NCI-H128 (cell line): Measurements from ENCODE around the gene GLIS2.
A peak's percentile ranks its signal among the peaks of the same experiment; 100 is the strongest.

ENCODE experiments used
- DNase-seq: peaks from one replicate; lab custom pipeline; 2025; ENCODE audit not compliant: unreplicated experiment; lab: John Stamatoyannopoulos, UW

GLIS2 gene

GRCh38 chr16:4315186-4316107, at the start of gene GLIS2:
GLIS2 (plus strand) TSS chr16:4316067; CDS start chr16:4332281, 16,214 bp downstream.
- DNase-seq, result peak; percentile 32

GRCh38 chr16:4266372-4266771, 49.5 kb upstream of the GLIS2 start:
- DNase-seq, result no peak

- no peak for DNase-seq
Measured at GRCh38 chr16:4270091-4270490, 45.8 kb upstream of the GLIS2 start.

GRCh38 chr16:4270595-4270994, 45.3 kb upstream of the GLIS2 start:
- DNase-seq, result no peak

- DNase-seq, result no peak
Measured at GRCh38 chr16:4271176-4272113, 44.4 kb upstream of the GLIS2 start.

GRCh38 chr16:4272114-4272956, 43.5 kb upstream of the GLIS2 start:
- no peak for DNase-seq

GRCh38 chr16:4273858-4274311, 42.0 kb upstream of the GLIS2 start:
- no peak for DNase-seq

- DNase-seq, result no peak
Measured at GRCh38 chr16:4275861-4276260, 40.0 kb upstream of the GLIS2 start.

- DNase-seq, result no peak
Measured at GRCh38 chr16:4277987-4278513, 37.8 kb upstream of the GLIS2 start.

- no peak for DNase-seq
Measured at GRCh38 chr16:4280625-4281024, 35.2 kb upstream of the GLIS2 start.

- DNase-seq, result no peak
Measured at GRCh38 chr16:4283441-4283840, 32.4 kb upstream of the GLIS2 start.

- no peak for DNase-seq
Measured at GRCh38 chr16:4283939-4284338, 31.9 kb upstream of the GLIS2 start.

GRCh38 chr16:4285167-4285566, 30.7 kb upstream of the GLIS2 start:
- no peak for DNase-seq

GRCh38 chr16:4288148-4288921, 27.5 kb upstream of the GLIS2 start:
- no peak for DNase-seq

- DNase-seq, result no peak
Measured at GRCh38 chr16:4290236-4290830, 25.5 kb upstream of the GLIS2 start.

- DNase-seq, result no peak
Measured at GRCh38 chr16:4291699-4292098, 24.2 kb upstream of the GLIS2 start.

GRCh38 chr16:4293181-4293716, 22.6 kb upstream of the GLIS2 start:
- no peak for DNase-seq

- DNase-seq, result no peak
Measured at GRCh38 chr16:4293822-4294457, 21.9 kb upstream of the GLIS2 start.

- DNase-seq, result no peak
Measured at GRCh38 chr16:4295581-4295980, 20.3 kb upstream of the GLIS2 start.
